SH-SY5Y (cell line): Measurements from ENCODE around the gene AATK.

Experiments
- GATA2 ChIP-seq: IDR thresholded peaks from 2 replicates; pipeline ENCODE4 v1.6.1; 2011; ENCODE audit warnings: mild to moderate bottlenecking, low read depth, low read length
- GATA3 ChIP-seq: IDR thresholded peaks from 2 replicates; pipeline ENCODE4 v1.6.1; 2011; ENCODE audit warnings: low read depth, mild to moderate bottlenecking, low read length, moderate library complexity

GRCh38 chr17:81129711-81130367 is 36.2 kb downstream of the AATK start:
- no peak for TF ChIP-seq GATA2
- TF ChIP-seq GATA3 = no peak
